Globus pallidus (tissue), 1 donor: ENCODE results near the gene IQSEC1.

ENCODE experiments used
- DNase-seq: peaks from one replicate; pipeline ENCODE4 v3.0.0-alpha.2; 2015; ENCODE audit warnings: low spot score

The IQSEC1 gene

DNA sequence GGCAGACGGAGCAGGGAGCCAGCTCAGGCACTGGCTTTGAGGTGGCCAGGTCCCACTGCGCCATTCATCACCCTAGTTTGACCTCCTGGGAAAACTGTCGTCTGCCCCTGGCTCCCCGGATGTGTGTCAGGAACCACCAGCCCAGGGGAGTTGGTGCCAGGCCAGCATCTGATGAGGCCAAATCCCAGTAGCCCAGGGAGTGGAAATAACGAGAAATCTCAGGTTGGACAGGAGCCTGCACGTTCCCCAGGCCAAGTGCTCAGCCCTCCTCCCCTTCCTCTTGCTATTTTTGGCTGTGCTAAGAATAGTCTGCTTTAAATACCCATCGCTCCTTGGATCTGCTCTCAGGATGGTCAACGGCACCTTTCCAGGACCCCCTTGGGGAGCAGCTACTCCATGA lies 138.8 kb downstream of the IQSEC1 start:
- DNase-seq = no peak

DNA sequence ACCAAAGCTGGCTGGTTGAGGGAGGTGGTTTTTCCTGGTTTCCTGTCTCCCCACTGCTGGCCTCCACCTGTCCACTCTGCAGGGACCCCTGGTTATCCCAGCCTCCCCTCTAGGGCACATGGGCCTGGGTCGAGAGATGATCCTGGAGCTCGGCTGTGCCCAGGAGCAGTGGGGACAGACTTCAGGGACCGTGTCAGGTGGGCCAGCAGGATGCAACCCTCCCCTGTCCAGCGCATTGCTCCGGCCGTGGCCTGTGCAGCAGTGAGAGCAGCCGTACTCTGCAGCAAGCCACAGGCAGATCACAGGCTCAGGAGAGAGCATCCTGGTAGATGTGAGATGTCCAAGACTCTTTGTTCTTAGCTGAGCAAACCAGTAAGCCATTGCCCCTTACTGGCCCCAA lies 139.3 kb downstream of the IQSEC1 start:
- no peak for DNase-seq

DNA sequence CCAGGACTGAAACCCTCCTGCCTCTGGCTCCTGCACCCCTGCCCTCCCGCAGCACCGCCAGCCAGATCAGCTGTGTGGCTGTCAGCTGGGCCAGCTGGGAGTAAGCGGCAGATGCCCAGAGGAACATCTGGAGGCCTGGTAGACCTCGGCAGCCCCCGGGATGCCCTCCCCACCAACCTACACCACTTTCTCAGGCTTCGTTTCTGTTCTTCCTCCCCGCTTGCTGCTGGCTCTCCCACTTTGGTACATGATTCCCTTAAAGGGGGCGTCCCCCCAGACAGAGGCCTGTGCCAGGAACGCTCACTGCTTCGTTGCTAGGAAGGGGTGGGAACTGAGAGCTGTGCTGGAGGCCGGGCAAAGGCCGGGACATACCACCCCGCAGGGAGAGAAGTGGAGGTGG lies 140.5 kb downstream of the IQSEC1 start:
- DNase-seq = no peak

DNA sequence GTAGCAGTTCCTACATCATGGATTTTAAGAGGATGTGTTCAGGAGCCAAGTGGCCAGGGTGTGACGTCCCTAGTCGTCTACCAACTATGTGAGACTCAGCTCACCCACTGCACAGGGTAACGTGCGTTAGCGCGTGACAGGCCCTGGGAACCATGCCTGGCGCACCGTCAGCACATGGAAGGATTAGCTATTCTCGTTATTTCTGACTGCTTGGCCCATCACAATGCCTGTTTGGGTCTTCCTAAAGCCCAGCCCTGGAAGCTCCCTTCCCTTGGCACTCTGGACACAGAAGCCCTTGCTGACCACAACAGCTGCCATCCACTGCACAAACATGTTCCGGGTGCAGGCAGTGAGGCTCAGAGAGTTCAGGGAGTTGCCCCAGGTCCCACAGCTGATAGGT lies 140.9 kb downstream of the IQSEC1 start:
- no peak for DNase-seq

DNA sequence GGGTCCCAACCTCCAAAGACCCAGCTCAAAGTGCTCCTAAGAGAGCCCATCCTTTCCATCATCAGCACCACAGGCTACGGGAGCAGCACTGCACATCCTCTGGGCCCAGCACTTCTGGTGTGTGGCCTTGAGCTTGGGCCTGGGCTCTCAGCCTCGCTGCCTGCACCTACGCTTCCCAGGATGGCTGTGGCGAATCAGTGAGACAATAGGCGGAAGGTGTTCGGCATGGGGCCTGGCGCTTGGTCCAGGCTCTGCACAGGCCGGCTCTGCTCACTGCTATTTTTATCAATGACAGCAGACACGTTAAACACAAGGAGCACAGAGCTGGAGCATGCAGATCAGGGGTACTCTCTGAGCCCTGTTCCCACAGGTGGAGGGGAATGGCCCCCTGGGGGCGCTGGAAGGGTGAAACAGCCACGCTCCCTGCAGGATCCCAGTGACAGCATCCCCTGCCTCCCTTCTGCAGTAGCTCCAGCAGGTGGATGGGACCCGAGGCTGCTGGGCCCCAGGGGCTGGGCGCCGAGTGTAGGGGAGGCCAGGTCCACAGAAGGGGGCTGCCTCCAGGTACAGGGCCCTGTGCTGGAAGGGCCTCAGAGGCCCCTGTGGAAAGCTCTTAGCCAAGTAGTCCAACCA lies 141.8 kb downstream of the IQSEC1 start:
- no peak for DNase-seq

DNA sequence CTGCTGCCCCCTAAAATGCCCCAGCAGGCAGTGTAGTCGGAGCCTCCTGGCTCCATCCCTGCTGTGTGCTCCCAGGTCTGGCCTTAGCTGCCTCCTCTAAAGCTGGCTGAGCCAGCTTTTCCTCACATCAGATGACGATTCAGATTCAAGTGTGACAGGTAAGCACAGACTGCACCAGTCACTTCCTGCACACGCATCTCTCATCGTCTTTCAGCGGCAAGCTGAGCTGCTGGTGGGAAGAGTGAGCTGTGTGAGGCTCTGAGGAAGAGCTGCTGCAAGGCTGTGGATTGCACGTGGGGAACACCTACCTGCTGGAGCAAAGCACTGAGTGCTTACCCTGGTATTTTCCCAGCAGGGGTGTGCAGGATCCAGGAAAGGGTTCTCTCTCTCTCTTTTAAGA lies 143.4 kb downstream of the IQSEC1 start:
- DNase-seq = no peak

DNA sequence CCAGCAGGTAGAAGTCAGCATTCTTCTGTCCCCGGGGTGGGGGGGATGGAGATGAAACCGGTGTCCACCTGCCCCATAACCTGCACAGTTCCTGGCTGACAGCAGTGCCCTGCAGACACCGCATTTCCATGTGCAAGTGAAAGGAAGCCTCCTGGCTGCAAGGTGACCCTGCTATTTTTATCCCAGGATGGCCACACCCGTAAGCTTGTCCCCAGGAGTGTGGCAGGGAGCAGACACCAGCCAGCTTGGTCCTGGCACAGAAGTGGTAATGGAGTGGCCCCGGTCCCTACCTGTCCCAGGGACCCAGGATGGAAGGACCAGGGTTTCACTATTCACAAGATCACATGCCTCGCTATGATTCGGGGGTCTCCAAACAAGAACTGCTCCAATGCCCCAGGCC lies 146.6 kb downstream of the IQSEC1 start:
- no peak for DNase-seq

DNA sequence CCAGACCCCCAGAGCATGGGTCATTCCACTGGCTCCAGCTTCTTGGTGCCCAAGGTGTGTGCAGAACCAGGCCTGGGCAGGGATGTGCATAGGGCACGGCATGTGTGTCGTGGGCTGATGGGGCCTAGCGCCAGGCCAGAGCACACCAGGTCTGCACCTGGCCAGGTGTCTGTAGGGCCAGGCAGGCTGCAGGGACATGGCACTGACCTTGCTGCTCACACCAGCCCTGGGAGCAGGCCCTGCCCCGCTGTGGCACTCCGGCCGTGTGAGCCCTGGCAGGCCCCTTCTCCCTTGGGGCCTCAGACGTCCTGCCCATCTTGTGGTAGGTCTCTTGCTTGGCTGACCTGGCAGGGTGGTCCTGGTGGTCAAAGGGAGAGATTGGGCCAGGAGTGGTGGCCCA lies 147.6 kb downstream of the IQSEC1 start:
- no peak for DNase-seq

DNA sequence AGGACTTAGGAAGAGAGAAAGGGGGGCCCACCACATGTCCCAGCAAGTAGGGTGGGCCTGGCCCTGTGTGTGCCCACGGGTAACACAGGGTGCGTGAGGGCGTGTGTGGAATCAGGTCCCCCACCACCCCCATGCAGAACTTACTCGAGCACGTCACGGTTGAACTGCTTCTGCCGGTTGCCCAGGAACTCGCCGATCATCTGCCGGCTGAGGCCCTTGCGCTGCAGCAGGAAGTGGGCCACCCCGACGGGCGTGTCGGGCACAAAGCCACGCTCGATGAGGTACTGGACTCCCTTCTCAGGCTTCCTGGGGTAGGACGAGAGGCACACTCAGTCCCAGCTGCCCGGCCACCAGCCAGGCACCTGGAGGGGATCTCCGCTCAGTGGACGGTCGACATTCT lies 148.8 kb downstream of the IQSEC1 start:
- no peak for DNase-seq

DNA sequence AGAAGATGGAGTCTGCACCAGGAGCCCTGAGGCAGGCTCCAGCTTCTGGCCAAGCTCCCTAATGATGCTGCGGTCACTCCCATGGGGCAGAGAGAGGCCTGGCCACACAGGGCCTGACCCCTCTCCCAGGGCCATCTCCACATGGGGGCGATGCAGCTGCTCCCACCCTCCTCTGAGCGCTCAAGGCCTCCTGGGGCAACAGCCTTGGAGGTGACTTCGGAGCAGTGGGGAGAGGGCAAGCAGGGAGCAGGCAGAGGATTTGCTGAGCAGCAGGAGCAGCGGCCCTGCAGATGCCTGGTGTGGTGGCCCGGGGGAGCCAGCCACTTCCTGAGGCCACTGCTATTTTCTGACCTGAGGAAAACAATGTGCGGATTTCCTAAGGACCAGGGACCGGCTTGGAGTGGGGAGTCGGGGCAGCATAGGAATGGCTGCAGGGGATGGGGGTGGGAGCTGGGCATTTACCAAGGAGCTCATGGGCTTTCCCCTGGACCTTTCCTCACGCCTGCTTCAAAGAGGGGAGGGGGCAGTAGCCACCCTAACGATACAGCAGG lies 150.3 kb downstream of the IQSEC1 start:
- DNase-seq = no peak

DNA sequence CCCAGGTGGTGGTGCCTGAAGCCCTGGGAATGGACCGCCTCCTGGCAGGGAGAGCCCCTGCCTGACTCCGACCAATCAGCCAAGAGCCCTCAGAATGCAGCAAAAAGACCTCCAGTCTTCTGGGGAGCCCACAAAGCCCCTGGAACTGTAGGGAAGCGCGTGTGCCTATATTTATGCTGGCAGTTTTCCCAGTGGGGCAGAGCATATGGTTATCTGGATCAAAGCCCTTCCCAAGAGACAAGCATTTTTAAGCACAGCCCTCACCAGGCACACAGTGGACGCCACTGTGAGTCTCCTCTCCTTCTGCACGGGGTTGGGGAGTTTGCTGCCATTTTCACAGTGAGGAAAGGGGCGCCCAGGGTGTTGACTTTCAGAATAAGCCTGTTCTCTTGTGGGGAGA lies 150.9 kb downstream of the IQSEC1 start:
- no peak for DNase-seq

DNA sequence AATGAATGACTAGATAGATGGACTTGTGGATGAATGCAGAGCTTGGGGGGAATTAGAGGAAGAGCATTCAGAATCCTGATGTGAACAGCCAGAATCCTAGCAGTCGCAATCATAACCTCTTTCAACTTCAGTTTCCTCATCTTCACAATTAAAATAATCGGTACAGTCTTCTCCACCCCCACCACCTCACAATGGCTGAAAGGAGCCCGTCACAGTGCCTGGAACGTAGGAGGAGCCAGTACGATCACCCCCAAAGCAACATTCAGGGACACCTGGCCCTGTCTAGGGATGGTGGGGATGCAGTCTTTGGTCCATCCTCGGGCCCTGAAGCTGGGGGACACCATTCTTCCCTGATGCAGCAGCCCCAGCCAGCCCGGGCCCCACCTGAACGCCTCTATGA lies 151.5 kb downstream of the IQSEC1 start:
- no peak for DNase-seq

DNA sequence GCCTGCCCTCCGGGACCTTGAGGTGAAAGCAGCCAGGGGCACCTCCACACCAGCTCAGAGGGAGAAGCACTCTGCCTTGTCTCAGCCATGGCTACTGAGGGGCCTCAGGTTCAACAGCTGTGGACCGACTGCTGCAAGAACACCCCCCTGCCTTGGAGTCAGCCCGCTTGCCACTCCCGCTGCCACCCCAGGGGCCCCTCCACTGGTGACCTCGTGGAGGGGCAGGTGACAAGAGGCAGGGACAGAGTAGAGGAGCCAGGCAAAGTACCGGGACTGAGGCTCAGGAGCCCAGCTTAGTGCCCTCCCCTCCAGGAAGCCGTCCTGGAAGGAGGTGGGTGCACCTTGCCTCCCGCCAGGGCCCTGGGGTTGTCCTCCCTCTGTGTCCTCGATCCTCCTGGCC lies 152.3 kb downstream of the IQSEC1 start:
- no peak for DNase-seq

DNA sequence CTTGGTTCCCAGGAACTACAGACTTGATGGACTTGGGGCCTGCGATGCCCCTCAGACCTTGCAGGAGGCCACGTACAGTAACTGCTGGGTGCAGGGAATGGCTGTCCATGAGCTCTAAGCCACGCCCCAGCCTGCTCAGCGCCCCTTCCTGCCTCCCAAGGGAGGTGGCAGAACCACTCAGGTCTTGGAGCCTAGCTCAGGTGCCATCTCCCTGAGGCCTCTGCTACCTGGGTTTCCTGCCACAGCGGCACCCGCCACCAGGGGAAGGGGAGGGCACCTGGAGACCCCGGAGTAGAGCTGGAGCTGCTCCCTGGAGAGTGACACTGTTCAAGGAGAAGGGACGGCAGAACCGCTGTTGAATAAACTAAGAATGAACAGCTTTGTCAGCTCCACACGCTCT lies 154.0 kb downstream of the IQSEC1 start:
- no peak for DNase-seq

DNA sequence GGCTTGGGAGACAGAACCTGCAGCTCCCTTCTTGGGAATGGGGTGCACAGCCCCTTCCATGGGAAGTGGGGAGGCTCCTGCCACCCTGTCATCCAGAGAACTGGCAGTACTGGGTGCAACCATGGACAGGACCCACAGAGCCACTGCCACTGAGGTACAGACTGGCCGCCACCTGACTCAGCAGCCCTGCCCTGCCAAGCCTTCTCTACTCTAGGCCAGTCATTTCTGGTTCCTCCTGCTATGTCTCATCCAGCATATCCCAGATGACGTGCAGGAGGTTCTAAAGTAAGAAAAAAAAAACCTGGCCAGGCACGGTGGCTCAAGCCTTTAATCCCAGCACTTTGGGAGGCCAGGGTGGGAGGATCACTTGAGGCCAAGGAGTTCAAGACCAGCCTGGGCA lies 155.0 kb downstream of the IQSEC1 start:
- DNase-seq = no peak

DNA sequence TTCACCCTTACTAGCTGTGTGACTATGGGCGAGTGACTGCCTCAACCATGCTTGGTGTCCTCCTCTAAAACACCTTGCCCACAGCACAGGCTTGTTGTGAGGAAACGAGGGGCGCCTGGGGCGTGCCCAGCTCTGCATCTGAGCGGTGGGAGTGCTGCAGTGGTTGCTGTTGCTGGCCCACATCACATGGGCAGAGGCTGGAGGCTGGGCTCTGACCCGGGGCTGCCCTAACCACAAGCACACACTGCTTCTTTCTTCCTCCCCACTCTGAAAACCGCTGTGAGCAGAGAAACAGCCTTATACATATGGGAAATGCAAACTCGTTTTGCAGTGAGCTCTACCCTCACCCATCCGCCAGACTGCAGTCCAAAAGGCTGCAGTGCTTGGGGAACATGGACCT lies 157.1 kb downstream of the IQSEC1 start:
- no peak for DNase-seq

DNA sequence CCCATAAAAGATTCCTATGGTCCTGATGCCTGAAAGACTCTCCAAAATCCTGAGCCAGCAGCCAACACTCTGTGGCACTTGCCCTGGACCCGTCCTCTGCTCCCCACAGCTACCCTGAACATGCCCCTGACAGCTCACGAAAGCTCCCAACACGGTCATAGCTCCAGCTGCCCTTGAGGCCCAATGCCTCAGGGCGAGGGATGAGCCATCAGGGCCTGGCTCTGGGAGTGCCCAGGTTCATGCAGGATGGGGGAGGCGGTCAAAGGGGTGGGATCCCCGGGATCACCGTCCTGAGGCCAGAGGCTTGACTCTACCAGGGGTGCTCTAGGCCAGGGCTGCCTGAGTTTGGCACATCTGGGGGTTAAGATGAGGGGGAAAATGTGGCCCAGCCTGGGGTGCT lies 159.1 kb downstream of the IQSEC1 start:
- no peak for DNase-seq

DNA sequence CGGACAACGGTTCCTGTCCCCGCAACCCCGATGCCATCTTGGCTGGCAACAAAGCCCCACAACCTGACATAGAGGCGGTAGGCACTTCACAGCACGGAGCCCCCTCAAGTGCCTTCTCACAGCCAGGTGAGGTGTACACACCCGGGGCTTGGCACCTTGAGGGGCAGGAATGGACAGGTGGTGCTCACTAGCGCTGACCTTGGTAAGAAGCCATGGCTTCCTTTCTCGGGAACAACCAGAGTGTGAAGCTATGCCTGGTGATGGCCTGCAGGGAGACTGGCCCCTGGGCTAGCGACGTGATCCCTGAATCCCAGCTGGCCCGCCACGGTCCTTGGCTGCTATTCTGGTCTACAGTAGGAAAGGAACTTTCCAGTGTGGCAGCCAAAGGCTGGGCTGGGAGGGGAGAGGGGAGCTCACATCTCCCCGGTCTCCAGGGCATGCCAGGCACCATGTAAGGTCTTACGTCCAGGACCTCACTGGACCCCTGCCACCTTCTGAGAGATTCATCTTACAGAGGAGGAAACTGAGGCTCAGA lies 161.3 kb downstream of the IQSEC1 start:
- no peak for DNase-seq

DNA sequence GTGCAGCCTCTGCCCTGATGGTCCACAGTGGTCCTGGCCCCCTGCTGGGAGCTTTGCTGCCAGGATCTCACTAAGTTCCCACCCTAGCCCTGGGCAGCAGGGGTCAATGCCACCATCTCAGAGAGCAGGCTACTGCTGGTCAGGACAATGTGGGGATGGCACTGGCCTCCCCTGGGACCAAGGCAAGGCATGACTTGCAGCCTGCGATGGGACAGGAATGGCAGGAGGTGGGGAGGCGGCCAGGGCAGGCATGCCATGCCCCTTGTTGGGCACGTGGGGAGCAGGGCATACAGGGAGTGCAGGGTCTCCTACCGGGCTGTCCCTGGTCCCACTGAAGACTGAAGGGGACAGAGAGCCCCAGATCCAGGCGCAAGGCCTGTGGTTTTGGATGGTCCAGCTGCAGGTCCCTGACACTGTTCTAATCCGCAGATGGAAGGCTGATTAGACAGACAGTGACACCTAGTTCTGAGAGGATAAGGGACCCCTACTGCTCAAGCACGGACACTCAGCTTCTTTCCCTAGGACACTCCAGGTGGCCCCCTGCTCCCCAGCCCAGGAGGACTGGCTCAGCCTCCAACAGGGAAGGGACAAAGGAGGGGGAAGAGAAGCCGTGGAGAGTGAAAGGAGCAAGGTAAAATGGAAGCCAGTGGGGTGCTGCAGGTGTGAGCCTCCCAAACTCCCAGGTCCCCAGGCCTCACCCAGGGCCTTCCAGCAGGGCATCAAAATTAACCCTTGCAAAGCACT lies 162.7 kb downstream of the IQSEC1 start:
- no peak for DNase-seq

DNA sequence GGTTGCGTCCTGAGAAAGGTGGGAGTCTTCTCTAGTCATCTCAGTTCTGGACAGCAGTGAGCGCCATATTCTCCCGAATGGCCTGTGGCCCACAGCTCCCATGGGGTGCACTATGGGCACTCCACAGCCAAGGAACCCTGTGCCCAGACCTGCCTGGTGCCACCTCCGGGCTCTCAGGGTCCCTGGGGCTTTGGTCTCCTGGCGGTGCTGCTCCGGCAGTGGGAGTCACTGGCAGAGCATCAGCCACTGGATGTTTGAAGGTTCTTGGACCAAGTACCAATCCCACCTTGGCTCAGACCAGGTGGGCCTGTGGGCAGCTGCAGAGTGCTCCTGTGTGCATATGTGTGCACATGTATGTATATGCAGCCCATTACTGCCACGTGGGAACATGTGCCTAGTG lies 163.5 kb downstream of the IQSEC1 start:
- DNase-seq = no peak

DNA sequence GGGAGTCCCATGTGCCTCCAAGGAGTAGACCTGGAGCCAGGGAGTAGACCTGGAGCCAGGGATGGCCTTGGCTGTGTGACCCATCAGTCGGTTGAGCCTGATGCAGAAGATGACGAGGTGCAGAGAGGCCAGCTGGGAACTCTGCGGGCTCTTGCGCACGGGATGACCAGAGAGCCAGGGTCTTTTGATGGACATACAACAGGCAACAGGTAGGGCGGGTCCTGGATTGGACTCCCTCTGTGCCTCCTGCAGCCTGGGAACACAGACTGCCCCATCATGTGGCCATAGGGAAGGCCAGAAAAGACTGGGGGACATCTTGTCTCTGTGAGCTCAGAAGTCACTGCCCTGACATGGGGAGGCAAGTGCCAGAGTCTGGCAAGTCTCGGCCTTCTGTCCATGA lies 164.4 kb downstream of the IQSEC1 start:
- DNase-seq = no peak

DNA sequence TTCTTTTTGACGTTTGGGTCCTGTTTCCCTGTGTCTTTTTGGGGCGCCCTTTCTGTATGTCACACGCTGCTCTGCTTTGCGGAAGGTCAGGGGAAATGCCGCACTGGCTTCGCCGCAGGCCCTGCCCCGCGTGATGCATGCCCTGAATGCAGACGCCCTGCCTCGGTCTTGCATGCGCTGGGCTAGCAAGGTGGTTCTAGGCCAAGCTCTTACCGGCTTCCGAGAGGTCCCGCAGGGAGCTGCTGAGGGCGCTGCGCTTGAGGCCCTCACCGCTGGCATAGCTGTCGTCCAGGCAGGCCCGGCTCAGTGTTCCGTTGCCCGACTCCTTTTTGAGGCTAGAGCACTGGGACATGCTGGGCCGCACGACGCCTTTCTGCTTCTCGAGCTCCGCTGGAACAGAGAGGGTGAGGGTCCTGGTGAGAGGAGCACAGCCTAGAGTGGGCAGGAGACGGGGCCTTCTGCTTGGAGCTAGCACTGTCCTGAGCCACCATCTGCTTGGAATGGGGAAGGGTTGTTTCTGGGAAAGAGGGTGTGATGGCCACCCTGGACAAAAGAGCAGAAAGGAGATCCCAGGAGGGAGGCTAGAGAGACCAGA lies 165.0 kb downstream of the IQSEC1 start:
- no peak for DNase-seq

DNA sequence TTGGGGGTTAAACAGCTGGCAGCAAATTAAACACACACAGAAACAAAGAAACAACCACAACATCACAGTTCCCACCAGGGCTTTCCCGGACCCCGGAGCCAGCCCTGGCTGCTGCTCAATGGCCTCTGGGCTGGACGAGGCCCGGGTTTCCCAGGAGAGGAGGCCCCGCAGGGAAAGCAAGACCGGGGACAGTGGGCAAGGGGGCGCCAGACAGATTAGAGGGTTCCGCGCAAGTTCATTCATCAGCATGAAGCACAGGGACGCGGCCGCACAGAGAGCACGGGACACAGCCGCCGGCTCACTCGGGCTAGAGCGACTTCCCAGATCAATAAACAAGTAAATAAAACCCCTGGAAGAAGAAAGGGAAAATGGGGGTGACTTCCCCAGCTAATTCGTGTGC lies 165.5 kb downstream of the IQSEC1 start:
- DNase-seq = no peak
